HG02798 (cell line): ENCODE measurements around the gene GDPD4.

ENCODE experiments used
- ATAC-seq: cut with Tn5 transposase; IDR thresholded peaks from one replicate; pipeline ENCODE4 v1.9.1; 2021; ENCODE audit warnings: mild to moderate bottlenecking; ENCODE audit not compliant: unreplicated experiment, poor library complexity

Gene GDPD4

GRCh38 chr11:77207618-77208313, 93.7 kb downstream of the GDPD4 start:
- no peak for ATAC-seq

- no peak for ATAC-seq
Observed at GRCh38 chr11:77207019-77207485, 94.4 kb downstream of the GDPD4 start.

GRCh38 chr11:77206264-77207018, 95.0 kb downstream of the GDPD4 start:
- ATAC-seq: no peak

GRCh38 chr11:77205467-77206263, 95.8 kb downstream of the GDPD4 start:
- ATAC-seq: no peak

- no peak for ATAC-seq
Observed at GRCh38 chr11:77204754-77205466, 96.6 kb downstream of the GDPD4 start.

GRCh38 chr11:77203901-77204753, 97.4 kb downstream of the GDPD4 start:
- no peak for ATAC-seq

GRCh38 chr11:77202941-77203900, 98.3 kb downstream of the GDPD4 start:
- no peak for ATAC-seq

GRCh38 chr11:77201991-77202841, 99.3 kb downstream of the GDPD4 start:
- no peak for ATAC-seq

- ATAC-seq: no peak
Observed at GRCh38 chr11:77201370-77201769, 100.1 kb downstream of the GDPD4 start.

GRCh38 chr11:77200351-77201268, 100.9 kb downstream of the GDPD4 start:
- no peak for ATAC-seq

GRCh38 chr11:77199137-77199745, 102.2 kb downstream of the GDPD4 start:
- ATAC-seq: no peak

GRCh38 chr11:77198440-77198849, 103.0 kb downstream of the GDPD4 start:
- no peak for ATAC-seq

- no peak for ATAC-seq
Observed at GRCh38 chr11:77197626-77198320, 103.7 kb downstream of the GDPD4 start.

- ATAC-seq: no peak
Observed at GRCh38 chr11:77196961-77197360, 104.5 kb downstream of the GDPD4 start.

GRCh38 chr11:77195071-77195755, 106.3 kb downstream of the GDPD4 start:
- no peak for ATAC-seq
